Dendritic cell treated with granulocyte-macrophage colony-stimulating factor and Interleukin-4, amounts not matched to agents 40 ng/mL and 50 ng/mL, for 4 days (primary cell): ENCODE results near the gene PFDN5.

Experiments used
- H3K27ac Mint-ChIP-seq: one replicate; pipeline ENCODE4 v1.8.0; 2022; ENCODE audit warnings: mild to moderate bottlenecking, mixed read lengths
- H3K27me3 Mint-ChIP-seq: one replicate; pipeline ENCODE4 v1.8.0; 2022; ENCODE audit warnings: mild to moderate bottlenecking, mixed read lengths
- H3K36me3 Mint-ChIP-seq: one replicate; pipeline ENCODE4 v1.8.0; 2022; ENCODE audit warnings: low read depth, mixed read lengths
- H3K4me1 Mint-ChIP-seq: one replicate; pipeline ENCODE4 v1.8.0; 2022; ENCODE audit warnings: low read depth, mixed read lengths
- H3K4me3 Mint-ChIP-seq: one replicate; pipeline ENCODE4 v1.8.0; 2022; ENCODE audit warnings: mild to moderate bottlenecking, moderate library complexity, mixed read lengths
- H3K9me3 Mint-ChIP-seq: one replicate; pipeline ENCODE4 v1.8.0; 2022; ENCODE audit warnings: mixed read lengths
- intact Hi-C: fragments of 100-400 bp; cut with micrococcal nuclease; formaldehyde crosslinking; loops from one replicate; pipeline ENCODE4 v1.15.0; 2022

PFDN5 gene

DNA sequence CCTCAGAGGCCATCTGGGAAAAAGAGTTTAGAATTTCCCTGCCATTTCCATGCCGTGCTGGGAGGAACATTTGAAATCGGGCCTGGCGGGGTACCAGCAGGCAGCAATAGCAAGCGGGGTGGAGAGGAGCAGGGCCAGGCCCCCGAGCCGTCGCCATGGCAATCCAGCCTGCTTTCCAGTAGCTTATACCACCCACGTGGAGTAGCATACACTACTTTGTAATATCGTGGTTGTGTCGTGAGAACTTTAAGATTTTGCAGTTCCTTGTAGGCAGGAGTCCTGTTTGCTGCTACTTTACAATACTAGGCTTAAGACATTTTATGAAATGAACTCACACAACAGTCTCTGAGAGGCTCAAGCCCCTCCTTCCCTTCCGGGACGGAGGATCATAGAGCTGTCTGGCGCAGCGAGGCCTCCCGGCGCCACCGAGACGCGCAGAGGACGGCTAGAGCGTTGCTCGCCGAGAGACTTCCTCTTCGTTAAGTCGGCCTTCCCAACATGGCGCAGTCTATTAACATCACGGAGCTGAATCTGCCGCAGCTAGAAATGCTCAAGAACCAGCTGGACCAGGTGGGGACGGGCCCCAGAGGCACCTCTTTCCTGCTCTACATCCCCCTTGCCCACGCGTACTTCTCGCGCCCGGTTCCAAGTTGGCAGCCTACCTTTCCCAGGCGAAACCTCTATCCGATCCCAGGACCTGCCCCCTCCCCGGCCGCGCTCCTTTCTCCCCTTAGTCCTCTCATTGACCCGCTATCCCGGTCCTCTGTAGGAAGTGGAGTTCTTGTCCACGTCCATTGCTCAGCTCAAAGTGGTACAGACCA is at the start of gene PFDN5:
Gene PFDN5 (plus strand): TSS at position 473 of the 821 bp plus-strand sequence. CDS start 26 bp downstream, at position 499.
- H3K4me3 Mint-ChIP-seq = peak within 1 kb of the TSS; percentile 94
- intact Hi-C loops = loop anchor here (5.0 kb wide), 1 partner anchor 43 kb away; a partner anchor contains a TSS
- H3K36me3 Mint-ChIP-seq = peaks cover 87% of the 10 kb centered on the region
- peak within 1 kb of the TSS; percentile 92 for H3K27ac Mint-ChIP-seq
- no peaks in the 10 kb centered on the region for H3K27me3 Mint-ChIP-seq
- H3K4me1 Mint-ChIP-seq = peaks cover 50% of the 10 kb centered on the region
- no peaks in the 10 kb centered on the region for H3K9me3 Mint-ChIP-seq

DNA sequence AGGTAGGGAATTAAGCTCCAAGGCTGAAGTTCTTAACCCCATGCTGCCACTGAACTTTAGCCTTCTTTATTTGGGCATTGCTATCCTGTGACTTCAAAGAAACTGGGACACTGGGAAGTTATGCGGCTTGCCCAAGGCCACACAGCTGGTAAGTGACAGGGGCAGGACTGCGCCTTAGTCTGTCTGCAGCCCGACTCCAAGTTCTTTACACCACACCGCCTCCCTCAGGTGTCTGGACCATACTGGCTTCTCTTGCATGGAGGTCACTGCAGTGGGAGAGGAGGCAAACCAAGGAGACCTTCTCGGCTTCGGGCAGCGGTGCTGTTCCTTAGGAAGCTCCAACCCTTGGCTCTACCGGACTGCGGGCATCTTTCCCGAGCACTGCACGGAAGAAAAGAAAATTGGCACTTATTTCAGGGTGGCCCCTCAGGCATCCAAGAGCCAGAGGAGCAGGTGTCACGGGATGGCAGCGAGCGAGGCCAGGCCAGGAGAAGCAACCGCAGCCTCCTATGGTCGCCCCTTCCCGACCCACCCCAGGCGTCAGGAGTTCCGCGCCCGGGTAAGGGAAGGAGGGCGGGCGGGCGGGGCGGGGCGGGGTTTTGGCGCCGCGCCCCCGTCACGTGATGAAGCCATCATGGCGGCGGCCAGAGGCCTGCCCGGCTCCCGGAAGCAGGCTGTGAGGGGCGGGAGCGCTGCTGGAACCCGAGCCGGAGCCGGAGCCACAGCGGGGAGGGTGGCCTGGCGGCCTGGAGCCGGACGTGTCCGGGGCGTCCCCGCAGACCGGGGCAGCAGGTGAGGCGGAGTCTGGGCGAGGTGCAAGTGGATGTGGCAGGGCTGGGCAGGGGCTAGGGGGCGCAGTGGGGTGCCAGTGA is 43.6 kb upstream of the PFDN5 start:
- Mint-ChIP-seq H3K4me3 (peak overlapping the region; percentile 99), H3K27me3 (no peaks in the 10 kb centered on the region), H3K27ac (peak overlapping the region; percentile 94), H3K9me3 (no peaks in the 10 kb centered on the region), H3K36me3 (peaks cover 37% of the 10 kb centered on the region), H3K4me1 (peaks cover 59% of the 10 kb centered on the region)
- intact Hi-C loops = loop anchor here (1.0 to 5.0 kb wide), 3 partner anchors 16 to 46 kb away; partner anchors contain the start of genes MYG1 and PFDN5

DNA sequence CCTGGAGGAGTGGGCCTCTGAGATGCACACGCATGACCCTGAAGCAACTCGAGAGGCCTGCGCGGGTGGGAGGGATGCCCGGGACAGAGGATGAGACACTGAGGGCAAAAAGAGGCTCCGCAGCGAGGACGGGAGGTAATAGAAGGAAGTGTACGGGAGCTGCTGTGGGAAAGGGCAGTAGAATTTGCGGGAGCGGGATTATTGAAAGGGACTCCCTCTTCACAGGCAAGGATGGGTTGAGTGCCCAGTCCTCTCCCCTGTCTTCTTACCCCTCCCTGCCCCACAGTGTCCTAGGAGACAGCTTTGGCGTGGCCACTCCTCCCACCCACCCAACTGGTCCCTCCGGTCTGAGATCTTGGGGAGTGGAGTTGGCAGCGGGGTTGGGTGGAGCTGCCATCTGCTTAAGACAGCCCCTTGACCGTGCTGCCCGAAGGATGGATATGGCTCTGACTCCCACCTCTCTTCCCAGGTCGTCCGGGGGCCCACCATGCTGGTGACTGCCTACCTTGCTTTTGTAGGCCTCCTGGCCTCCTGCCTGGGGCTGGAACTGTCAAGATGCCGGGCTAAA is 42.9 kb upstream of the PFDN5 start:
- H3K9me3 Mint-ChIP-seq = no peaks in the 10 kb centered on the region
- peak overlapping the region; percentile 94 for H3K27ac Mint-ChIP-seq
- peaks cover 54% of the 10 kb centered on the region for H3K4me1 Mint-ChIP-seq
- no peaks in the 10 kb centered on the region for H3K27me3 Mint-ChIP-seq
- H3K4me3 Mint-ChIP-seq = peak overlapping the region; percentile 99
- intact Hi-C loops = loop anchor here (1.0 to 5.0 kb wide), 3 partner anchors 15 to 45 kb away; partner anchors contain the start of genes MYG1 and PFDN5
- peaks cover 37% of the 10 kb centered on the region for H3K36me3 Mint-ChIP-seq

DNA sequence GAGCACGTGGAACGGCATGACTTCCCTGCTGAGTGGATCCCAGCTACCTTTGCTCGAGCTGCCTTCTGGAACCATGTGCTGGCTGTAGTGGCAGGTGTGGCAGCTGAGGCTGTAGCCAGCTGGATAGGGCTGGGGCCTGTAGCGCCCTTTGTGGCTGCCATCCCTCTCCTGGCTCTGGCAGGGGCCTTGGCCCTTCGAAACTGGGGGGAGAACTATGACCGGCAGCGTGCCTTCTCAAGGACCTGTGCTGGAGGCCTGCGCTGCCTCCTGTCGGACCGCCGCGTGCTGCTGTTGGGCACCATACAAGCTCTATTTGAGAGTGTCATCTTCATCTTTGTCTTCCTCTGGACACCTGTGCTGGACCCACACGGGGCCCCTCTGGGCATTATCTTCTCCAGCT is 42.0 kb upstream of the PFDN5 start:
- no peaks in the 10 kb centered on the region for H3K27me3 Mint-ChIP-seq
- H3K27ac Mint-ChIP-seq = peak overlapping the region; percentile 94
- intact Hi-C loops = loop anchor here (2.0 to 5.0 kb wide), 2 partner anchors 32 to 44 kb away; partner anchors contain the start of genes MYG1 and PFDN5
- peaks cover 37% of the 10 kb centered on the region for H3K36me3 Mint-ChIP-seq
- peak overlapping the region; percentile 99 for H3K4me3 Mint-ChIP-seq
- H3K4me1 Mint-ChIP-seq = peaks cover 54% of the 10 kb centered on the region
- H3K9me3 Mint-ChIP-seq = no peaks in the 10 kb centered on the region

DNA sequence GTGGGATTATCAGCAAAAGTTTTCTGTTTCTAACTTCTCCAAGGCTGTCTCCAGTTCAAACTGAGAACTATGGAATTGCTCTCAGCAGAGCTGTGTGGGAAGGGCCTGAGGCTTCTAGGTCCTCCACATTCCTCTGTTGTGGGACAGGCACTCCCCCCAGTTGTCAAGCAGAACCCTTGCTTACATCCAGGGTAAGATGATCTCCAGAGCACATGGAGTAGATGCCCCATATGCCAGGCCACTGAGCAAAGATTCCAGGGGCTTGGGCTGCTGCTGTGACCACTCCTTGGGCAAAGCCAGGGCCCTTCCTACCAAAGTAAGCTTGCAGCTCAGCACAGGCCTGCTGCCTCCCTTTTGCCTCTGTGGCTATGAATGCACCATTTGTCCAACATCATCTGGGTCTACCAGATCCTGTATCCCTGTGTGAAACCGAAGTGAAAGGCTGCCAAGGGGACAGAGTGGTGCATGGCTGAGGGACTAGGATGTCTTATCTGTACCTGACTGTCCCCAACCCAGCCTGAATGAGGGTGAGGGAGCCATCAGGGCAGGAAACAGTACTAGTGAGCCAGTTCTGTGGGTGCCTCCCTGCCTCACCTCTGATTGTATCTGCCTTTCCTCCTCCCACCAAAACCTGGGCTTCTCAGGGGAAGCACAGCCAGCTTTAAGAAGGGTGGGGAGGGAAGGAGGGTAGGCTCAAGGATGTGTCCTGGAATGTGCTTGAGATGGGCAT is 40.4 kb upstream of the PFDN5 start:
- intact Hi-C loops = loop anchor here (5.0 kb wide), 1 partner anchor 42 kb away; the partner anchor contains the start of genes MYG1 and PFDN5
- Mint-ChIP-seq H3K36me3 (peaks cover 37% of the 10 kb centered on the region), H3K27ac (no peak overlapping the region), H3K27me3 (no peaks in the 10 kb centered on the region), H3K9me3 (no peaks in the 10 kb centered on the region), H3K4me3 (no peak overlapping the region), H3K4me1 (peaks cover 61% of the 10 kb centered on the region)

DNA sequence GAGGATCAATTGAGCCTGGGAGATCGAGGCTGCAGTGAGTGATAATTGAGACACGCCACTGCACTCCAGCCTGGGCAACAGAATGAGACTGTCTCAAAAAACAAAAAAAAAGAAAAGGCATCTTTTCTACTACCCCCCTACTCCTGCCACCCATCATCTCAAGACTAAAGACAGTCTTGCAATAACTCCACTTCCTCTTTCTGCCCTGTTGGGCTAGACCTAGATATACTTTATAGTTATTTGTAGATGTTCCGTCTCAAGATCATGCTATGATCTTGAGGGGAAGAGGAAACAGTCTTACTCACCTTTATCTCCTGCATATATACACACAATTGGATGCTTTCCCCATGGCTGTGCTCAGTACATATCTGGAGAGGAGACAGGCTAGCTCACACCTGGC is 39.3 kb upstream of the PFDN5 start:
- Mint-ChIP-seq H3K4me1 (peaks cover 54% of the 10 kb centered on the region), H3K4me3 (no peak overlapping the region), H3K9me3 (no peaks in the 10 kb centered on the region), H3K36me3 (peaks cover 37% of the 10 kb centered on the region), H3K27ac (no peak overlapping the region), H3K27me3 (no peaks in the 10 kb centered on the region)
- intact Hi-C loops = no loop called here

DNA sequence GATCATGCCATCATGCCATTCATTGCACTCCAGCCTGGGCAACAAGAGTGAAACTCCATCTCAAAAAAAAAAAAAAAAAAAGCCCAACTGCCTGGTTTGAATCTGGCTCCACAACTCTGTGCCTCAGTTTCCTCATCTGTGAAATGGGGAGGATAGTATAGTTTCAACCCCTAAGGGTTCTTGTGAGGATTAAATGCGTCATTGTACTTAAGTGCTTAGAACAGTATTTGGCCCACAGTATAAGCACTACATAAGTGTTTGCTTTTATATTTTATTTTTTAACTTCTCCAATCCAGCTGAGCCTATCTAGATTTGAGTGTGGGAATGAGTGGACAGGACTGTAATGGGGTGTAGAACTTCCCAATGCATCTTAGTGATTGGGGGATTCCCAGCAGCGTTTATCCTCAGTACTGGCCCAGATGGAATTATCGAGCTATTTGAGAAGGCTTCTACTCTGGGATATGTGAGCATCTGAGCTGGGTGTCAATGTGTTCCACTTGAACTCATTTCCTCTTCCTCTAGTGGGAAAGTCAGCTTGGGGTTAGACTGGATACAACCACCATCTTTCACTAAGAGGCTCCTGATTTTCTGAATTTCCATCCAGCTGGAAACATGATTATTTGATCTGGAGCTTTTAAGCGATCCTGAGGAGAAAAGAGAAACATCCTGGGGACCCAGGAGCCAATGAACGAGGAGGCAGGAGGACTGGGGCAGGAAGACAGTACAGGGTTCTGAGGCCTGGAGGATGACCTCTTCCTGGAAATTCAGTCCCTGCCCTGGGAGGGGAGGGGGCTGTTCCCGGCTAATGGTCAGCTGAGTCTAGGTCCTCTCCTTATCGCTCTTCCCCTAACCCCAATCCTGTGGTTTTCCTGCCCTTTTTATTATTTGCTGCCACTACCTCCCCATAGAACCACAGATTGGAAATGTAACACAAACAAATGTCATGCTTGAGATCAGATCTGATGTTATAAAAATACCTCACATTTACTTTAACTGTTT is 36.5 kb upstream of the PFDN5 start:
- Mint-ChIP-seq H3K27me3 (no peaks in the 10 kb centered on the region), H3K27ac (peak overlapping the region; percentile 62), H3K36me3 (peaks cover 16% of the 10 kb centered on the region), H3K9me3 (no peaks in the 10 kb centered on the region), H3K4me1 (peaks cover 30% of the 10 kb centered on the region), H3K4me3 (no peak overlapping the region)
- intact Hi-C loops = no loop called here

DNA sequence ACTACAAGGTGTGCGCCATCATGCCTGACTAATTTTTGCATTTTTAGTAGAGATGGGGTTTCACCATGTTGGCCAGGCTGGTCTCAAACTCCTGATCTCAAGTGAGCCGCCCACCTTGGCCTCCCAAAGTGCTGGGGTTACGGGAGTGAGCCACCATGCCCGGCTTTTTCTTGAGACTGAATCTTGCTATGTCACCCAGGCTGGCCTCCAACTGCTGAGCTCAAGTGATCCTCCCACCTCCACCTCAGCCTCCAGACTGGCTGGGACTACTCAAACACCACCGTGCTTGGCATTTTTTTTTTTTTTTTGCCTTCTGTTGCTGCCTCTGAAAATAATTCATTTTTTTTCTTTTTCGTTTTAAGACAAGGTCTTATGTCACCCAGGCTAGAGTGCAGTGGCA is 35.5 kb upstream of the PFDN5 start:
- intact Hi-C loops = no loop called here
- H3K27me3 Mint-ChIP-seq = no peaks in the 10 kb centered on the region
- no peak overlapping the region for H3K27ac Mint-ChIP-seq
- peaks cover 6% of the 10 kb centered on the region for H3K36me3 Mint-ChIP-seq
- H3K4me3 Mint-ChIP-seq = no peak overlapping the region
- H3K4me1 Mint-ChIP-seq = peaks cover 22% of the 10 kb centered on the region
- no peaks in the 10 kb centered on the region for H3K9me3 Mint-ChIP-seq

DNA sequence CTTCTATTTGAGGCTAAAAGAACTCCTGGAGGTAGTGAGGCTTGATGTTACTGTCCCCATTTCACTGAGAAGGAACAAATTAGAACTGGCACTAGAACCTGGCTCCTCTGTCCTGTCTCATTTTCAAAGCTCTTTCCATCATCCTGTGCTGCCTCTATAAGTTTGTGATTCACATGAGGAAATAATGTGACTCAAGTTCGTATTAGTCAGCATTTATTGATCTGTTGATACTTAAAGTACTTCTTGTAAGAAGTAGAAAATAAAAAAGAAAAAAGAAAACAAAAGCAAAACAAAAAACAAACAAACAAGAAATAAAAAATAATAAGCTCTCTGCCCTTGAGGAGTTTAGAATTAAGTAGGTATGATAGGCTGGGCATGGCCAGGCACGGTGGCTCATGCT is 29.6 kb upstream of the PFDN5 start:
- H3K9me3 Mint-ChIP-seq = no peaks in the 10 kb centered on the region
- H3K4me3 Mint-ChIP-seq = no peak overlapping the region
- H3K27me3 Mint-ChIP-seq = no peaks in the 10 kb centered on the region
- H3K36me3 Mint-ChIP-seq = peaks cover 18% of the 10 kb centered on the region
- H3K27ac Mint-ChIP-seq = no peak overlapping the region
- intact Hi-C loops = no loop called here
- H3K4me1 Mint-ChIP-seq = peaks cover 48% of the 10 kb centered on the region

DNA sequence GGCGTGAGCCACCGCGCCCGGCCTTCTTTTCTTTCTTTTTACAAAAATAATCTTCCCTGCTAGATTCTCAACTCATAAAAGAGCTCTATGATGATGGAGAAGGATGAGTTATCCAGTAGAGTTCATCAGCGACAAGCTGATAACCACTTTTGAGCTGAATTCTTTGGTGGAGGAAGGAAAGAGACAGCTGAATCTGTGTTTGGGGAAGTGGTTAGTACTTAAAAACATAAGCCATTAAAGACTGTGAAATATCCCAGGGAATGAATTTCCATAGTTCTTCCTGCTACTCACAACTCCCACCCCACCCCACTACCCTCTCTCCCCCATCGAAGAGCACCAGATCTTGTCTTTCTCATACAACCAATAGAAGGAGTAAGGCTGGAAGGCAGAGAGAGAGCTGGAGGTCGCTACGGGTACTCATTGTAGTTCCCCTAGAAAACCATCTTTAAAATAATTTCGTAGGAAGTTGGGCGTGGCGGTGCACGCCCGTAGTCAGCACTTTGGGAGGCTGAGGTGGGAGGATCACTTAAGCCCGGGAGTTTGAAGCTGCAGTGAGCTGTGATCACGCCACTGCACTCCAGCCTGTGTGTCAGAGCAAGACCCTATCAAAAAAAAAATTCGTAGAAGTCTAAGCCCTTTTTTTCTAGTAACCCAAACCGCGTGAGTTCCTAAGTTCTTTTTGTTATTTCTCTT is 27.9 kb upstream of the PFDN5 start:
- Mint-ChIP-seq H3K4me3 (peak overlapping the region; percentile 89), H3K27ac (peak overlapping the region; percentile 88), H3K9me3 (no peaks in the 10 kb centered on the region), H3K36me3 (peaks cover 25% of the 10 kb centered on the region), H3K4me1 (peaks cover 56% of the 10 kb centered on the region), H3K27me3 (no peaks in the 10 kb centered on the region)
- intact Hi-C loops = loop anchor here (1.0 kb wide), 1 partner anchor 15 kb away; a partner anchor contains a TSS

DNA sequence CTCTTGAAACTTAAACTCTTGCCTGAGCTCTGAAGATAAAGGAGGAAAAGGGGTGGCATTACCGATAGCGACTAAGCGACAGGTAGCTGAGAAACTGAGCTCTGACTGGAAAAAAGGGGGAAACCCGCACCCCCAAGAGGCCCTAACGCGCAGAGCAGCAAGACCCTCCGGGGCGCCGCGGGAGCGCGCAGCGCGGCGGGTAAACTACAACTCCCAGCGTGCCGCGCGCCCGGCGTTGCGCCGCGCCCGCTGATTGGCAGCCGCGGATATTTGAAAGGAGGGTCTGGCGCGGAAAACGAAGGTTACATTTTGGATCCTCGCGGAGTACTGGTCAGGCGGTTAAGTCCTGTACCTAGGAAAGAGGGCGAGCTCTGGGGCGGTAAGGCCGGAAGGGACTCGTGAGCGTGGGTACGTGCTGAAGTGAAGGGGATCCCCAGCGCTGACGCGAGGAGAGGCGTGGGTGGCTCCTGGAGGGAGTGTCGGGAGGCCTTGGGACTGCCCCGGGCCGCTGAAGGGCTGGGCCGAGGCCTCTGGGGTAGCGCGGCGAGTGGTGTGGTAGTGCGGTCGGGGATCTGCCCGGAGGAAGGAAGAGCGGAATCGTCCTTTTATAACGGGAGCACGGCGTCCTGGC is 27.2 kb upstream of the PFDN5 start, which contains the start of gene ESPL1:
Gene ESPL1 (plus strand): TSS at position 301 of the 631 bp plus-strand sequence. CDS start 468 bp downstream, outside the sequence.
- Mint-ChIP-seq H3K4me3 (peak within 1 kb of the TSS; percentile 89), H3K27me3 (no peaks in the 10 kb centered on the region), H3K27ac (peak within 1 kb of the TSS; percentile 88), H3K4me1 (peaks cover 58% of the 10 kb centered on the region), H3K36me3 (peaks cover 25% of the 10 kb centered on the region), H3K9me3 (no peaks in the 10 kb centered on the region)
- intact Hi-C loops = loop anchor here (1.0 to 2.0 kb wide), 2 partner anchors 16 to 47 kb away; a partner anchor contains a TSS
